ENCODE measurements around the gene RRAS2. TPM values are rescaled to one million over a fixed set of nuclear protein-coding genes. Genes with fewer than 3 reads are reported as not detected.

Gene RRAS2
- total RNA-seq, 1 donor from 2014 or later, result 150 TPM

GRCh38 chr11:14370496-14370895 lies 11.5 kb upstream of the RRAS2 start:
- Mint-ChIP-seq H3K4me3 (ENCODE audit: unreplicated experiment) (no peak overlapping the region), H3K4me1 (ENCODE audit: low read depth, unreplicated experiment) (no peaks in the 10 kb centered on the region), H3K27me3 (ENCODE audit: low read depth, unreplicated experiment) (peaks cover 5% of the 10 kb centered on the region), H3K27ac (ENCODE audit: unreplicated experiment) (no peak overlapping the region), H3K36me3 (ENCODE audit: low read depth, unreplicated experiment) (peaks cover 1% of the 10 kb centered on the region), H3K9me3 (ENCODE audit: unreplicated experiment) (peaks cover 2% of the 10 kb centered on the region)
- Histone ChIP-seq H3K27me3 (ENCODE audit: insufficient read depth, low read length) (no peaks in the 10 kb centered on the region), H3K27ac (ENCODE audit: low read depth, low read length) (no peak overlapping the region), H3K79me2 (ENCODE audit: insufficient read depth, low read length) (no peaks in the 10 kb centered on the region), H3K4me2 (ENCODE audit: low read length) (no peak overlapping the region), H3K36me3 (ENCODE audit: insufficient read depth, low read length) (no peaks in the 10 kb centered on the region), H3K4me3 (ENCODE audit: insufficient read depth, low read depth, low read length) (no peak overlapping the region), H3K9ac (ENCODE audit: low read length) (no peak overlapping the region), H3K4me1 (ENCODE audit: insufficient read depth, low read length) (no peaks in the 10 kb centered on the region), H2AFZ (ENCODE audit: low read depth, low read length) (no peak overlapping the region), H4K20me1 (ENCODE audit: insufficient read depth, low read length) (no peaks in the 10 kb centered on the region), H3K9me3 (ENCODE audit: insufficient read depth, low read depth, low read length) (no peaks in the 10 kb centered on the region)
- DNase-seq (ENCODE audit: low read depth), result no peak
- no peak for TF ChIP-seq EZH2 (IDR thresholded peaks at IDR 0.05; ENCODE audit: insufficient read depth, low read length)
- TF ChIP-seq, protein P1, sequence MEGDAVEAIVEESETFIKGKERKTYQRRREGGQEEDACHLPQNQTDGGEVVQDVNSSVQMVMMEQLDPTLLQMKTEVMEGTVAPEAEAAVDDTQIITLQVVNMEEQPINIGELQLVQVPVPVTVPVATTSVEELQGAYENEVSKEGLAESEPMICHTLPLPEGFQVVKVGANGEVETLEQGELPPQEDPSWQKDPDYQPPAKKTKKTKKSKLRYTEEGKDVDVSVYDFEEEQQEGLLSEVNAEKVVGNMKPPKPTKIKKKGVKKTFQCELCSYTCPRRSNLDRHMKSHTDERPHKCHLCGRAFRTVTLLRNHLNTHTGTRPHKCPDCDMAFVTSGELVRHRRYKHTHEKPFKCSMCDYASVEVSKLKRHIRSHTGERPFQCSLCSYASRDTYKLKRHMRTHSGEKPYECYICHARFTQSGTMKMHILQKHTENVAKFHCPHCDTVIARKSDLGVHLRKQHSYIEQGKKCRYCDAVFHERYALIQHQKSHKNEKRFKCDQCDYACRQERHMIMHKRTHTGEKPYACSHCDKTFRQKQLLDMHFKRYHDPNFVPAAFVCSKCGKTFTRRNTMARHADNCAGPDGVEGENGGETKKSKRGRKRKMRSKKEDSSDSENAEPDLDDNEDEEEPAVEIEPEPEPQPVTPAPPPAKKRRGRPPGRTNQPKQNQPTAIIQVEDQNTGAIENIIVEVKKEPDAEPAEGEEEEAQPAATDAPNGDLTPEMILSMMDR (IDR thresholded peaks at IDR 0.05; ENCODE audit: insufficient read depth, low read depth, low read length), result no peak
- FAIRE-seq, result no peak

GRCh38 chr11:14369598-14369997 lies 10.6 kb upstream of the RRAS2 start:
- Mint-ChIP-seq H3K9me3 (ENCODE audit: unreplicated experiment) (peaks cover 2% of the 10 kb centered on the region), H3K36me3 (ENCODE audit: low read depth, unreplicated experiment) (peaks cover 1% of the 10 kb centered on the region), H3K4me3 (ENCODE audit: unreplicated experiment) (no peak overlapping the region), H3K4me1 (ENCODE audit: low read depth, unreplicated experiment) (no peaks in the 10 kb centered on the region), H3K27me3 (ENCODE audit: low read depth, unreplicated experiment) (peaks cover 5% of the 10 kb centered on the region), H3K27ac (ENCODE audit: unreplicated experiment) (no peak overlapping the region)
- Histone ChIP-seq H2AFZ (ENCODE audit: low read depth, low read length) (no peak overlapping the region), H3K9me3 (ENCODE audit: insufficient read depth, low read depth, low read length) (no peaks in the 10 kb centered on the region), H3K4me2 (ENCODE audit: low read length) (no peak overlapping the region), H3K27ac (ENCODE audit: low read depth, low read length) (no peak overlapping the region), H4K20me1 (ENCODE audit: insufficient read depth, low read length) (no peaks in the 10 kb centered on the region), H3K79me2 (ENCODE audit: insufficient read depth, low read length) (no peaks in the 10 kb centered on the region), H3K36me3 (ENCODE audit: insufficient read depth, low read length) (no peaks in the 10 kb centered on the region), H3K4me1 (ENCODE audit: insufficient read depth, low read length) (no peaks in the 10 kb centered on the region), H3K27me3 (ENCODE audit: insufficient read depth, low read length) (no peaks in the 10 kb centered on the region), H3K4me3 (ENCODE audit: insufficient read depth, low read depth, low read length) (no peak overlapping the region), H3K9ac (ENCODE audit: low read length) (no peak overlapping the region)
- no peak for FAIRE-seq
- DNase-seq (ENCODE audit: low read depth), result no peak
- TF ChIP-seq, protein P1 (IDR thresholded peaks at IDR 0.05; ENCODE audit: insufficient read depth, low read depth, low read length), result no peak

- no peak for TF ChIP-seq EZH2 (IDR thresholded peaks at IDR 0.05; ENCODE audit: insufficient read depth, low read length)
- TF ChIP-seq, protein P1 (IDR thresholded peaks at IDR 0.05; ENCODE audit: insufficient read depth, low read depth, low read length), result no peak
- Histone ChIP-seq H3K27me3 (ENCODE audit: insufficient read depth, low read length) (no peaks in the 10 kb centered on the region), H3K4me3 (ENCODE audit: insufficient read depth, low read depth, low read length) (no peak overlapping the region), H2AFZ (ENCODE audit: low read depth, low read length) (no peak overlapping the region), H3K36me3 (ENCODE audit: insufficient read depth, low read length) (no peaks in the 10 kb centered on the region), H4K20me1 (ENCODE audit: insufficient read depth, low read length) (no peaks in the 10 kb centered on the region), H3K4me2 (ENCODE audit: low read length) (no peak overlapping the region), H3K4me1 (ENCODE audit: insufficient read depth, low read length) (peaks cover 2% of the 10 kb centered on the region), H3K9me3 (ENCODE audit: insufficient read depth, low read depth, low read length) (no peaks in the 10 kb centered on the region), H3K79me2 (ENCODE audit: insufficient read depth, low read length) (no peaks in the 10 kb centered on the region), H3K9ac (ENCODE audit: low read length) (no peak overlapping the region), H3K27ac (ENCODE audit: low read depth, low read length) (no peak overlapping the region)
- DNase-seq (ENCODE audit: low read depth), result no peak
- Mint-ChIP-seq H3K4me1 (ENCODE audit: low read depth, unreplicated experiment) (no peaks in the 10 kb centered on the region), H3K9me3 (ENCODE audit: unreplicated experiment) (peaks cover 2% of the 10 kb centered on the region), H3K27me3 (ENCODE audit: low read depth, unreplicated experiment) (peaks cover 8% of the 10 kb centered on the region), H3K36me3 (ENCODE audit: low read depth, unreplicated experiment) (peaks cover 1% of the 10 kb centered on the region), H3K27ac (ENCODE audit: unreplicated experiment) (no peak overlapping the region), H3K4me3 (ENCODE audit: unreplicated experiment) (no peak overlapping the region)
- no peak for FAIRE-seq
These were observed 8.0 kb upstream of the RRAS2 start for GRCh38 chr11:14366936-14367335.

Measured in astrocyte (in vitro differentiated cells and primary cell).